ENCODE measurements around the gene PLGRKT.
"Not testable (repeated sequence)": the region's sequence is repeated elsewhere in the genome, so short reads cannot be mapped to it uniquely, and the experiment has no call there.

PLGRKT gene

GRCh38 chr9:5437254-5438216, at the start of gene PLGRKT:
Gene PLGRKT (minus strand): TSS chr9:5437925. CDS start chr9:5431977, 5,948 bp downstream.
- DNase-seq (ENCODE audit: insufficient read length, low spot score) (peak; percentile 87), FAIRE-seq (peak; percentile 57)

- no peak for FAIRE-seq
- DNase-seq (ENCODE audit: insufficient read length, low spot score): no peak
Observed at GRCh38 chr9:5486988-5487387, 49.3 kb upstream of the PLGRKT start.

- DNase-seq (ENCODE audit: insufficient read length, low spot score) (no peak), FAIRE-seq (no peak)
Observed at GRCh38 chr9:5485378-5486085, 47.8 kb upstream of the PLGRKT start.

- FAIRE-seq (no peak), DNase-seq (ENCODE audit: insufficient read length, low spot score) (no peak)
Observed at GRCh38 chr9:5483306-5483705, 45.6 kb upstream of the PLGRKT start.

GRCh38 chr9:5482194-5482593, 44.5 kb upstream of the PLGRKT start:
- FAIRE-seq: no peak
- no peak for DNase-seq (ENCODE audit: insufficient read length, low spot score)

- no peak for DNase-seq (ENCODE audit: insufficient read length, low spot score)
- no peak for FAIRE-seq
Observed at GRCh38 chr9:5481322-5482040, 43.8 kb upstream of the PLGRKT start.

GRCh38 chr9:5480919-5481318, 43.2 kb upstream of the PLGRKT start:
- DNase-seq (ENCODE audit: insufficient read length, low spot score): no peak
- FAIRE-seq: no peak

- FAIRE-seq (peak; percentile 26), DNase-seq (ENCODE audit: insufficient read length, low spot score) (no peak)
Observed at GRCh38 chr9:5479994-5480694, 42.4 kb upstream of the PLGRKT start.

GRCh38 chr9:5478206-5478605, 40.5 kb upstream of the PLGRKT start:
- DNase-seq (ENCODE audit: insufficient read length, low spot score): no peak
- no peak for FAIRE-seq

GRCh38 chr9:5475611-5476010, 37.9 kb upstream of the PLGRKT start:
- not testable (repeated sequence) for DNase-seq (ENCODE audit: insufficient read length, low spot score); FAIRE-seq

GRCh38 chr9:5470816-5471215, 33.1 kb upstream of the PLGRKT start:
- FAIRE-seq: no peak
- no peak for DNase-seq (ENCODE audit: insufficient read length, low spot score)

- FAIRE-seq (no peak), DNase-seq (ENCODE audit: insufficient read length, low spot score) (no peak)
Observed at GRCh38 chr9:5470122-5470521, 32.4 kb upstream of the PLGRKT start.

GRCh38 chr9:5468850-5469249, 31.1 kb upstream of the PLGRKT start:
- FAIRE-seq (no peak), DNase-seq (ENCODE audit: insufficient read length, low spot score) (no peak)

- FAIRE-seq: no peak
- DNase-seq (ENCODE audit: insufficient read length, low spot score): no peak
Observed at GRCh38 chr9:5466766-5467165, 29.0 kb upstream of the PLGRKT start.

- DNase-seq (ENCODE audit: insufficient read length, low spot score) (no peak), FAIRE-seq (no peak)
Observed at GRCh38 chr9:5466005-5466404, 28.3 kb upstream of the PLGRKT start.

GRCh38 chr9:5464831-5465330, 27.2 kb upstream of the PLGRKT start:
- FAIRE-seq; DNase-seq (ENCODE audit: insufficient read length, low spot score): not testable (repeated sequence)

GRCh38 chr9:5460157-5460556, 22.4 kb upstream of the PLGRKT start:
- DNase-seq (ENCODE audit: insufficient read length, low spot score): no peak
- FAIRE-seq: no peak

GRCh38 chr9:5459289-5459829, 21.6 kb upstream of the PLGRKT start:
- DNase-seq (ENCODE audit: insufficient read length, low spot score) (no peak), FAIRE-seq (no peak)

- no peak for DNase-seq (ENCODE audit: insufficient read length, low spot score)
Observed at GRCh38 chr9:5455181-5455580, 17.5 kb upstream of the PLGRKT start.

GRCh38 chr9:5453673-5454072, 15.9 kb upstream of the PLGRKT start:
- FAIRE-seq: no peak
- DNase-seq (ENCODE audit: insufficient read length, low spot score): no peak

More at GRCh38 chr9:5455181-5455580, 17.5 kb upstream of the PLGRKT start:
- no peak for FAIRE-seq
